Adrenal gland (tissue), 5 donors: Measurements from ENCODE around the gene IFNW1.
"Not testable (repeated sequence)": the region's sequence is repeated elsewhere in the genome, so short reads cannot be mapped to it uniquely, and the experiment has no call there.

Experiments
- CTCF ChIP-seq, 6 experiments: fragments of 450-650 bp in 4 of 6; fragments of 200-600 bp in 2 of 6; sonication (generic) in 1 of 6; IDR thresholded peaks; 1 replicate in 5 of 6; 2 replicates in 1 of 6; pipeline versions ENCODE4 v1.5.1 to v1.8.0; 2016 to 2021; ENCODE audit warnings: antibody characterized with exemption in 6 of 6, mild to moderate bottlenecking in 2 of 6, moderate library complexity in 1 of 6
- POLR2A ChIP-seq, 2 donors: fragments of 450-650 bp; IDR thresholded peaks; one replicate each; pipeline ENCODE4 v1.6.1; 2017; ENCODE audit warnings: antibody characterized with exemption in 2 of 2, mild to moderate bottlenecking in 2 of 2, moderate library complexity in 1 of 2
- donor health status: DM: no; HTN: no; CAD: no.

GRCh38 chr9:21187487-21187886 is 45.9 kb upstream of the IFNW1 start, which contains the start of gene IFNA4:
- not testable (repeated sequence) for TF ChIP-seq CTCF, POLR2A (IDR thresholded peaks at IDR 0.05)
